Measurements from ENCODE around the gene XAF1.

XAF1 gene

GRCh38 chr17:6779411-6779810 lies 23.6 kb downstream of the XAF1 start:
- Histone ChIP-seq H3K27ac (ENCODE audit: low read length) (no peak overlapping the region), H4K20me1 (ENCODE audit: insufficient read depth, low read length) (no peaks in the 10 kb centered on the region), H3K9ac (ENCODE audit: low read length) (no peak overlapping the region), H3K4me1 (ENCODE audit: low read length) (no peaks in the 10 kb centered on the region), H3K27me3 (replicated peaks; ENCODE audit: insufficient read depth, low read length) (peaks cover 15% of the 10 kb centered on the region), H3K4me3 (ENCODE audit: low read length) (no peak overlapping the region), H3K79me2 (ENCODE audit: low read length) (no peaks in the 10 kb centered on the region), H3K9me3 (replicated peaks; ENCODE audit: insufficient read depth, low read length) (no peaks in the 10 kb centered on the region), H3K4me2 (ENCODE audit: low read depth, low read length) (no peak overlapping the region), H3K36me3 (replicated peaks; ENCODE audit: insufficient read depth, low read length) (no peaks in the 10 kb centered on the region), H3K9me2 (replicated peaks; ENCODE audit: insufficient read depth, low read length) (no peaks in the 10 kb centered on the region), H3F3A (ENCODE audit: insufficient read depth, low read length) (no peaks in the 10 kb centered on the region), H2AFZ (ENCODE audit: low read length) (no peak overlapping the region)
- TF ChIP-seq CTCF (IDR thresholded peaks at IDR 0.05; ENCODE audit: low read length), result no peak
- no peak for TF ChIP-seq EZH2 (optimal IDR thresholded peaks at IDR 0.05; ENCODE audit: low read depth, low read length)
- TF ChIP-seq EZH2phosphoT487 (IDR thresholded peaks at IDR 0.05; ENCODE audit: low read length), result no peak
- DNase-seq, result no peak

GRCh38 chr17:6780001-6780400 lies 24.2 kb downstream of the XAF1 start:
- Histone ChIP-seq H3K9ac (ENCODE audit: low read length) (no peak overlapping the region), H3K36me3 (replicated peaks; ENCODE audit: insufficient read depth, low read length) (no peaks in the 10 kb centered on the region), H3K4me1 (ENCODE audit: low read length) (no peaks in the 10 kb centered on the region), H2AFZ (ENCODE audit: low read length) (no peak overlapping the region), H3K4me3 (ENCODE audit: low read length) (no peak overlapping the region), H3K27me3 (replicated peaks; ENCODE audit: insufficient read depth, low read length) (peaks cover 15% of the 10 kb centered on the region), H3K9me3 (replicated peaks; ENCODE audit: insufficient read depth, low read length) (no peaks in the 10 kb centered on the region), H3K9me2 (replicated peaks; ENCODE audit: insufficient read depth, low read length) (no peaks in the 10 kb centered on the region), H3F3A (ENCODE audit: insufficient read depth, low read length) (no peaks in the 10 kb centered on the region), H3K27ac (ENCODE audit: low read length) (no peak overlapping the region), H4K20me1 (ENCODE audit: insufficient read depth, low read length) (no peaks in the 10 kb centered on the region), H3K4me2 (ENCODE audit: low read depth, low read length) (no peak overlapping the region), H3K79me2 (ENCODE audit: low read length) (no peaks in the 10 kb centered on the region)
- DNase-seq, result no peak
- TF ChIP-seq EZH2 (optimal IDR thresholded peaks at IDR 0.05; ENCODE audit: low read depth, low read length) (no peak), EZH2phosphoT487 (IDR thresholded peaks at IDR 0.05; ENCODE audit: low read length) (no peak), CTCF (IDR thresholded peaks at IDR 0.05; ENCODE audit: low read length) (no peak)

GRCh38 chr17:6780886-6781285 lies 25.0 kb downstream of the XAF1 start:
- DNase-seq, result no peak
- TF ChIP-seq EZH2phosphoT487 (IDR thresholded peaks at IDR 0.05; ENCODE audit: low read length) (no peak), CTCF (IDR thresholded peaks at IDR 0.05; ENCODE audit: low read length) (no peak), EZH2 (optimal IDR thresholded peaks at IDR 0.05; ENCODE audit: low read depth, low read length) (no peak)
- Histone ChIP-seq H3K4me3 (ENCODE audit: low read length) (no peak overlapping the region), H4K20me1 (ENCODE audit: insufficient read depth, low read length) (no peaks in the 10 kb centered on the region), H3K27ac (ENCODE audit: low read length) (no peak overlapping the region), H3K79me2 (ENCODE audit: low read length) (no peaks in the 10 kb centered on the region), H3K36me3 (replicated peaks; ENCODE audit: insufficient read depth, low read length) (no peaks in the 10 kb centered on the region), H3K4me2 (ENCODE audit: low read depth, low read length) (no peak overlapping the region), H3F3A (ENCODE audit: insufficient read depth, low read length) (no peaks in the 10 kb centered on the region), H2AFZ (ENCODE audit: low read length) (no peak overlapping the region), H3K4me1 (ENCODE audit: low read length) (no peaks in the 10 kb centered on the region), H3K9me2 (replicated peaks; ENCODE audit: insufficient read depth, low read length) (no peaks in the 10 kb centered on the region), H3K9me3 (replicated peaks; ENCODE audit: insufficient read depth, low read length) (no peaks in the 10 kb centered on the region), H3K9ac (ENCODE audit: low read length) (no peak overlapping the region), H3K27me3 (replicated peaks; ENCODE audit: insufficient read depth, low read length) (peaks cover 9% of the 10 kb centered on the region)

Measured in MM.1S (cell line).